ENCODE data around the gene USP15. TPM values are rescaled to one million over a fixed set of nuclear protein-coding genes. Genes with fewer than 3 reads are reported as not detected.
A peak's percentile ranks its signal among the peaks of the same experiment; 100 is the strongest.
"Not testable (repeated sequence)": the region's sequence is repeated elsewhere in the genome, so short reads cannot be mapped to it uniquely, and the experiment has no call there.

The USP15 gene
- total RNA-seq, 1 experiment from 2014 or later = 36.6 TPM

GRCh38 chr12:62434494-62435302 lies 174.5 kb downstream of the USP15 start:
- H3K36me3 ChIP-seq = no peaks in the 10 kb centered on the region
- no peak overlapping the region for H3K27ac ChIP-seq
- DNase-seq = peak in 1 of 2 experiments; percentile 21
- H3K9me3 ChIP-seq (replicated peaks) = no peaks in the 10 kb centered on the region
- peaks cover 4% of the 10 kb centered on the region; the same call in 1 of the 2 replicates for H3K27me3 ChIP-seq
- H3K4me3 ChIP-seq = peak overlapping the region; percentile 41
- H3K4me1 ChIP-seq = no peaks in the 10 kb centered on the region

DNA sequence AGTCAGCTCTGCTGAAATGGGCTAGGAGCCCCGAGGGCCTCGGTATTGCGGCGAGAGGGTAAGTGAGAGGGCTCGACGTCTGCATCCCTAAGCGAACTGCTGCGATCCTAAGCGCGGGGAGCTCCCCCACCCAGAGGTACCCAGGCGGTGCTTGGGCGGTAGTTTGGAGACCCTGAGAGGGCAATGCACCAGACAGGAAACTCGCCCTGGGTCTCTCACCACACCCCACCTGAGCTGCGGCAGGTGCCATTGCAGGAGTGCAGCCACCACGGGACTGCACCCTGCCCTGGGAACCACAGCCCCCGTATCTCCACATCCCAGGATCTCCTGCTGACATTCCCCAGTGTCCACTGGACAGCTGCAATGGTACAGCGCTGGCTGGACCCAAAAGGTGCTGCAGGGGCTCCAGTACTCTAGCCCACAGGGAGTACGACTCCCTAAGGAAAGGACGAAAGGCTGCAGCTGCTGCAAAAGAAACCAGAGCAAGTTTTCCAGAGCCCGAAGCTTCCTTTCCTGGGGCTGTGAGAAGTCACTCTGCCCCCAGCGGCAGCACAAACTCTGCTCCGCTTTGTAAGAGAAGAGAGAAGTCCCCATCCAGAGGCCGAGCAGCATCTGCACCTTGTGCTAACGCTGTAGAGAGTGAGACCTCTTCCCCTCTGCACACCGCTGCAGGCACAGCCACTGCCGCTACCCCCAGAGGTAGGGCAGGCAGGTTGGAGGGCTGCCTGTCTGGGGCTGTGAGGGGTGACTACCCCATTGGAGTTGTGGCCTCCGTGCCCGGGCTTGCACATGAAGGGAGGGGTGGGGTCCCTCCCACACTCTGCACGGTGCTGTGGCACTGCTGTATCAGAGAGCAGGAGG lies 175.3 kb downstream of the USP15 start:
- Histone ChIP-seq H3K27ac (no peak overlapping the region), H3K4me3 (peak overlapping the region; percentile 41), H3K27me3 (peaks cover 4% of the 10 kb centered on the region; the same call in 1 of the 2 replicates), H3K36me3 (no peaks in the 10 kb centered on the region), H3K4me1 (no peaks in the 10 kb centered on the region), H3K9me3 (replicated peaks) (no peaks in the 10 kb centered on the region)
- DNase-seq = peak; percentile 11 to 42

- H3K4me3 ChIP-seq = no peak overlapping the region
- H3K9me3 ChIP-seq (replicated peaks) = no peaks in the 10 kb centered on the region
- no peaks in the 10 kb centered on the region for H3K4me1 ChIP-seq
- H3K27ac ChIP-seq = no peak overlapping the region
- no peaks in the 10 kb centered on the region for H3K36me3 ChIP-seq
- H3K27me3 ChIP-seq = peaks cover under 1% of the 10 kb centered on the region; the same call in 1 of the 2 replicates
- DNase-seq = no peak
Observed at GRCh38 chr12:62436164-62436503, 175.9 kb downstream of the USP15 start.

DNA sequence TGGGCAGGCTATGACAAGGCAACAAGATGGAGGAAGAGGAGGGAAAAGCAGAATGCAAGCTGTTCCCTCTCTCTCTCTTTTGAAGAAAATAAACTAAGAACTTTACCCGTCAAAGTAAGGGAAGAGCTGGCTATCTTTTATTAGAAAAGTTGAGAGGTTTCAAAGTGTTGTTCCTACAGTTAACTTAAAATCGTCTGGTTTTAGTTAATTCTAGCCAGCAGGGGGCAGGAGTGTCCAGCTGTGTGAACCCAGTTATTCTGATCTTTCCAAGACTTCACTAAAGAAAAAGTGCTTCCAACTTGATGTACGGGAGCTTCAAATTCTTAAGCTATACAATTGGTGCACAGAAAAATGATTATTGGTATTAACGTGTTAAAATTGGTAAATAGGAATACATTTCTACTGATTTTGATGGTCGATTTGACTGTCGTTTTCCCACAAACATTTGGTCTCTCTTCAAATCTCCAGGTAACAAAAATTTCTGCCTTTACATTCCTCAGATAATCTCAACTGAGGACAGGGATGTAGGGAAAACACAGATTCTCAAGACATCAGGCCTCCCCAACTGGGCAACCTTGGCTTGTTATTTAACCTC lies 178.0 kb downstream of the USP15 start:
- H3K4me3 ChIP-seq = no peak overlapping the region
- H3K4me1 ChIP-seq = no peaks in the 10 kb centered on the region
- H3K27ac ChIP-seq = no peak overlapping the region
- H3K27me3 ChIP-seq = no peaks in the 10 kb centered on the region
- H3K36me3 ChIP-seq = no peaks in the 10 kb centered on the region
- DNase-seq = peak; percentile 45 to 72
- H3K9me3 ChIP-seq (replicated peaks) = no peaks in the 10 kb centered on the region; the same call in 1 of the 2 replicates

DNA sequence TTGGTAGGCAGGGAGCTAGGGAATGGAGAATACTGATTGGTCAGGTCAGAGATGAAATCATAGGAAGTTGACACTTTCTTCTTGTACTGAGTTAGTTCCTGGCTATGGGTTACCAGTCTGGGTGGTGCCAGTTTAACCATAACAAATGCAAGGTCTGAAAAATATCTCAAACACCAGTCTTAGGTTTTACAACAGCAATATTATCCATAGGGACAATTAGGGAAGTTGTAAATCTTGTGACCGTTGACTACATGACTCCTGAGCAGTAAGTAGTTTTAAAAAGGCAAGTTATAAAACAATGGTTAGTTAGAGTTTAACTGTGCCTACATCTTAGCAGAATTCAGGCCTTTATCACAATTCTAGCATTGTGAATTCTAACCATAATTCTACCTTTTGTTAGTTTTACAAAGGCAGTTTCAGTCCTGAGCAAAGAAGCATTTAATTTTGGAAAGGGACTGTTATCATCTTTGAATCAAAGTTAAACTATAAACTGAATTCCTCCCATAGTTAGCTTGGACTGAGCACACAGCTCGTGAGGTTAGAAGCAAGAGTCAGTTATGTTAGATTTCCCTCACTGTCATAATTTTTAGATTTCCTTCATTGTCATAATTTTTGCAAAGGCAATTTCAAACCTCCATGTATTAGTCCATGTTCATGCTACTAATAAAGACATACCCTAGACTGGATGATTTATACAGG lies 186.7 kb downstream of the USP15 start:
- H3K4me3 ChIP-seq = no peak overlapping the region
- no peaks in the 10 kb centered on the region; the same call in none of the 2 replicates for H3K9me3 ChIP-seq (replicated peaks)
- no peaks in the 10 kb centered on the region for H3K27me3 ChIP-seq
- H3K4me1 ChIP-seq = no peaks in the 10 kb centered on the region
- H3K36me3 ChIP-seq = no peaks in the 10 kb centered on the region
- DNase-seq = no peak
- H3K27ac ChIP-seq = no peak overlapping the region

GRCh38 chr12:62448436-62448835 lies 188.2 kb downstream of the USP15 start:
- H3K27ac ChIP-seq = no peak overlapping the region
- no peak overlapping the region for H3K4me3 ChIP-seq
- no peaks in the 10 kb centered on the region; the same call in 1 of the 2 replicates for H3K9me3 ChIP-seq (replicated peaks)
- H3K27me3 ChIP-seq = no peaks in the 10 kb centered on the region
- H3K4me1 ChIP-seq = no peaks in the 10 kb centered on the region
- no peaks in the 10 kb centered on the region for H3K36me3 ChIP-seq
- no peak for DNase-seq

GRCh38 chr12:62455429-62455828 lies 195.2 kb downstream of the USP15 start:
- DNase-seq; H3K27ac ChIP-seq; H3K4me1 ChIP-seq; H3K4me3 ChIP-seq; H3K9me3 ChIP-seq (replicated peaks); H3K36me3 ChIP-seq; H3K27me3 ChIP-seq: not testable (repeated sequence)

- no peaks in the 10 kb centered on the region for H3K4me1 ChIP-seq
- H3K4me3 ChIP-seq = no peak overlapping the region
- H3K27me3 ChIP-seq = no peaks in the 10 kb centered on the region
- DNase-seq = no peak
- H3K9me3 ChIP-seq (replicated peaks) = no peaks in the 10 kb centered on the region
- no peak overlapping the region for H3K27ac ChIP-seq
- no peaks in the 10 kb centered on the region for H3K36me3 ChIP-seq
Observed at GRCh38 chr12:62458626-62459025, 198.4 kb downstream of the USP15 start.

GRCh38 chr12:62459976-62460375 lies 199.8 kb downstream of the USP15 start:
- no peak for DNase-seq
- Histone ChIP-seq H3K4me1 (no peaks in the 10 kb centered on the region), H3K9me3 (replicated peaks) (no peaks in the 10 kb centered on the region), H3K36me3 (no peaks in the 10 kb centered on the region), H3K27me3 (no peaks in the 10 kb centered on the region), H3K4me3 (no peak overlapping the region), H3K27ac (no peak overlapping the region)

DNA sequence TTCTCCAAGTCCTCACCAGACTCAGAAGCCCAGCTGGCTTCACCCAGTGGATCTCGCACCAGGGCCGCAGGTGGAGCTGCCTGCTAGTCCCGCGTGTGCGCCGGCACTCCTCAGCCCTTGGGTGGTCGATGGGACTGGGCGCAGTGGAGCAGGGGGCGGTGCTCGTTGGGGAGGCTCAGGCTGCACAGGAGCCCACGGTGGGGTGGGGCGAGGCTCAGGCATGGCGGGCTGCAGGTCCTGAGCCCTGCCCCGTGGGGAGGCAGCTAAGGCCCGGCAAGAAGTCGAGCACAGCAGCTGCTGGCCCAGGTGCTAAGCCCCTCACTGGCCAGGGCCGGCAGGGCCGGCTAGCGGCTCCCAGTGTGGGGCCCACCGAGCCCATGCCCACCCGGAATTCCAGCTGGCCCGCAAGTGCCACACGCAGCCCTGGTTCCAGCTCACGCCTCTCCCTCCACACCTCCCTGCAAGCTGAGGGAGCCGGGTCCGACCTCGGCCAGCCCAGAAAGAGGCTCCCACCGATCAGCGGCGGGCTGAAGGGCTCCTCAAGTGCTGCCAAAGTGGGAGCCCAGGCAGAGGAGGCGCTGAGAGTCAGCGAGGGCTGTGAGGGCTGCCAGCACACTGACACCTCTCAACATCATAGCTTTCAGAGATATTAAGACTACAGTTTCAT lies 201.1 kb downstream of the USP15 start:
- not testable (repeated sequence) for H3K27ac ChIP-seq; H3K4me1 ChIP-seq; H3K36me3 ChIP-seq; H3K4me3 ChIP-seq; H3K27me3 ChIP-seq; DNase-seq; H3K9me3 ChIP-seq (replicated peaks)

DNA sequence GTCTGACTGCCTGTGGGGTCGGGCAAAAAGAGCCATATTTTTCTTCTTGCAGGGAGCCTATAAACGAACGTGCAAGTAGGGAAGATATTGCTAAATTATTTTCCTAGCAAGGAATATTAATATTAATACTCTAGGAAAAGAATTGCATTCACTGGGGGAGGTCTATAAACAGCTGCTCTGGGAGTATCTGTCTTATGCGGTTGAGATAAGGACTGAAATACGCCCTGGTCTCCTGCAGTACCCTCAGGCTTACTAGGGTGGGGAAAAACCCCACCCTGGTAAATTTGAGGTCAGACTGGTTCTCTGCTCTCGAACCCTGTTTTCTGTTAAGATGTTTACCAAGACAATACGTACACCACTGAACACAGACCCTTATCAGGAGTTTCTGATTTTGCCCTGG lies 203.0 kb downstream of the USP15 start:
- not testable (repeated sequence) for H3K27me3 ChIP-seq; H3K4me1 ChIP-seq; H3K27ac ChIP-seq; H3K9me3 ChIP-seq (replicated peaks); H3K4me3 ChIP-seq; H3K36me3 ChIP-seq; DNase-seq
